A673 (cell line): ENCODE measurements around the gene AICDA.

Experiments used
- CTCF ChIP-seq: fragments of 300-800, 200-600 bp; sonication (generic); conservative IDR thresholded peaks from 2 replicates; pipeline ENCODE4 v1.5.1; 2017; ENCODE audit warnings: low read depth, mild to moderate bottlenecking, antibody characterized with exemption, low read length, moderate library complexity, mixed read lengths
- EZH2 ChIP-seq: fragments of 200-600 bp; sonication (generic); IDR thresholded peaks from 2 replicates; pipeline ENCODE4 v1.6.1; 2017; ENCODE audit warnings: borderline replicate concordance, low read depth, mild to moderate bottlenecking, mixed read lengths, antibody characterized with exemption, low read length; ENCODE audit not compliant: poor library complexity, severe bottlenecking

- TF ChIP-seq CTCF: no peak
- no peak for TF ChIP-seq EZH2
These were observed 36.0 kb upstream of the AICDA start for GRCh38 chr12:8648576-8649205.
